Measurements from ENCODE around the gene SPO11.

DNA sequence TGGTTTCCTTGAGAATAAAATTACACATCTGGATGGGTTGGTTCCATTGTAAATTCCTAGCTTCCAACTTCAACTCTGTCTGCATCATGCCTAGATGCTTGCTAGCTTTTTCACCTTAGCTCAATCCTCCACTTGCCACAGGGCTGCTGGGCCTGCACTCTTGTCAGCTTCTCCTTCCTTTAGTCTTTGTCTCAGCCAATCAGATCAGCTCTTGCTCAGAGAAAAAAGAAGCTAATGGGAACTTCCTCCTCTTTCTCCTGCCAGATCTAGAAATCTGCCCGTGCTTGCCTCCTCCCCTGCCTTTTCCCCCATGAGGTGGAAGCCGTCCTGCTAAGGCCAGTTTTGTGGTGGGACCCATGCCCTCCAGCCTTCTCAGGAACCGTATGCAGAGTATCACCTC is 40.0 kb downstream of the SPO11 start:
- TF ChIP-seq YY1 (IDR thresholded peaks at IDR 0.05; ENCODE audit: insufficient read depth, insufficient read length) (no peak), ZNF274 (IDR thresholded peaks at IDR 0.05; ENCODE audit: low read depth, low read length) (no peak), SUZ12 (IDR thresholded peaks at IDR 0.05; ENCODE audit: extremely low read depth, insufficient read depth, insufficient read length) (no peak)

Measured in NT2/D1 (cell line).